Activated CD4-positive, CD25-positive, alpha-beta regulatory T cell treated with anti-CD3 and anti-CD28 coated beads, Interleukin-2, amount 50 U/mL, for 16 hours (primary cell): Measurements from ENCODE around the gene RANGRF.
"Not testable (repeated sequence)": the region's sequence is repeated elsewhere in the genome, so short reads cannot be mapped to it uniquely, and the experiment has no call there.

Source experiments
- DNase-seq: peaks from one replicate; pipeline ENCODE4 v3.0.0-alpha.2; 2020; ENCODE audit warnings: low read depth, low spot score

Gene RANGRF

DNA sequence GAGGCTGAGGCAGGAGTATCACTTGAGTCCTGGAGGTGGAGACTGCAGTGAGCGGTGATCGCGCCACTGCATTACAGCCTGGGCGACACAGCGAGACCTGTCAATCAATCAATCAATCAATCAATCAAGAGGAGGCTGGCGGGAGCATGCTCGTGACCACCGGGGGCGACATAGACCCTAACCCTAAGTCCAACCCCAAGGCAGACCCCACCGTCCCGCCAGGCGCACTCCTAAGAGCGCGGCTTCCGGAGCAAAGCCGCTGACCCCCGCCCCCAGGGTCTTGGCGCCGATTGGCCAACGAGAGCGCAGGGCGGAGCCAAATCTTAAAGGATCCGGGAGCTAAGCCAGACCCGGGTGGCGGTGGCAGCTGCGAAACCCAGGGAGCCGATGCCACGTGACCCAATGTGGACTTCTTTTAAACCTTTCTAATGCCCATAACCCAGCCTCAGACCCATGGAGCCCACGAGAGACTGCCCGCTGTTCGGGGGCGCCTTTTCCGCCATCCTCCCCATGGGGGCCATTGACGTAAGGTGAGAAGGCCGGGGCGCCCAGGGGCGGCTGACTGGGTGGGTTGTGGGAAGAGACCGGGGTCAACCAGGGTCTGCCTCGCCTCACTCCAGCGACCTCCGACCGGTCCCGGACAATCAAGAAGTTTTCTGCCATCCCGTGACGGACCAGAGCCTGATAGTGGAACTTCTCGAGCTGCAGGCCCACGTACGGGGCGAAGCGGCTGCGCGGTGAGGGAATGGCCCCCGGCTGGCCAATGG, at the start of gene RANGRF:
Gene RANGRF, plus strand, starts transcription at position 335 of the 767 bp plus-strand sequence. Its CDS starts 119 bp downstream, at position 454.
- DNase-seq = peak; percentile 69

DNA sequence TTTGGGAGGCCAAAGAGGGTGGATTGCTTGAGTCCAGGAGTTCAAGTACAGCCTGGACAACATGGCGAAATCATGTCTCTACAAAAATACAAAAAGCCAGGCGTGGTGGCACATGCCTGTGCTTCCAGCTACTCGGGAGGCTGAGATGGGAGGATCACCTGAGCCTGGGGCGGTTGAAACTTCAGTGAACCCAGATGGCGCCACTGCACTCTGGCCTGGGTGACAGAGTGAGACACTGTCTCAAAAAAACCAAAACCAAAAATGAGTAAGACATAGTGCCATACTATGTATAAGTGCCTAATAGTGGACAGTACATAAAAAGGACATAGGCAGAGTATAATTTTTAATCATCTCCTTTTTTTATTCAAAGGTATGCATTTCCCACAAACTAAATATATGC, 44.6 kb upstream of the RANGRF start:
- no peak for DNase-seq

DNA sequence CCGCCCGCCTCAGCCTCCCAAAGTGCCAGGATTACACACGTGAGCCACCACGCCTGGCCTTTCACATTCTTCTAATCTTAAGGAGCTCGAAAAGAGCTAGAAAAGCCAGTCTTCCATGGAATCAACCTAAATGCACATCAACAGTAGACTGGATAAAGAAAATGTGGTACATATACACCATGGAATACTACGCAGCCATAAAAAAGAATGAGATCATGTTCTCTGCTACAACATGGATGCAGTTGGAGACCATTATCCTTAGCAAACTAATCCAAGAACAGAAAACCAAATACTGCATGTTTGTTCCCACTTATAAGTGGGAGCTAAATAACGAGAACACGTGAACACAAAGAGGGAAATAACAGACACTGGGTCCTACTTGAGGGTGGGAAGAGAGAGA, 43.7 kb upstream of the RANGRF start:
- DNase-seq = no peak

DNA sequence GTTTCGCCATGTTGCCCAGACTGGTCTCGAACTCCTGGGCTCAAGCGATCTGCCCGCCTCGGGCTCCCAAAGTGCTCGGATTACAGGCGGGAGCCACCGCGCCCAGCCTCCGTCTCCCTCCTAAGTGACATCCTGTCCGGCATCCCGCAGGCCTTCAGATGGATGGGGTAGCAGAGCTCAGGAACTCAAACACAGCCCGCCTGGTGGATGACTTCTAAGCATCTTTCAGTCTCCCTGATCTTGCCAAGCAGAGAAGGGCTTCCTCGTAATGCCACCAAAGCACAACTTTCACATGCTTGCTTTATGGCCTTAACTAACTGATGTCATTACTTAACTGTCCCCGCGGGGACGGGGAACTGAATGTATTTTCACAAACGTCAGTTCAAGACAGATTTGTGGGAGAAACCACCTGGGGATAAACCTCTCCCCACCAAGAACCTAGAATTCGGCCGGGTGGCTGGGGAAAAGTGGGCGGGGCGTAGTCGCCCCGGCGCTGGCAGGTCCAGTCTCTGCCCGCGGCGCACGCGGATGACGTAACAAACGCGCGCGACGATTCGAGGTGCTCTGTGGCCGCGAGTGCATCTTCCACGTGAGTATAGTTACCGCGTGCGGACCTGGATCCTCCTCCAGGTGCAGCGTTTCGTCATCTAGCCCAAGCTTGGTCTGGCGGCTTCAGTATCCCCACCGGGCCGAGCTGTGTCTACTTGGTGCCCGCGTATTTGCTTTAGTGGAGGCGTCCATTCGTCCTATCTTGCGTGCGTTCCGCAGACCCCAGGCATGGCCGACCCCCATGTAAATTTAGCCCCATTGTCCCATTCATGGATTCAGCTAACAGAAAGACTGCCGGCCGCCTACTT, 39.5 kb upstream of the RANGRF start, which contains the start of gene PFAS:
Gene PFAS, plus strand, starts transcription at position 539 of the 857 bp plus-strand sequence. CDS start 4,649 bp downstream, outside the sequence.
- DNase-seq = peak; percentile 97

- DNase-seq = no peak
These were observed 38.6 kb upstream of the RANGRF start for GRCh38 chr17:8249621-8250500.

DNA sequence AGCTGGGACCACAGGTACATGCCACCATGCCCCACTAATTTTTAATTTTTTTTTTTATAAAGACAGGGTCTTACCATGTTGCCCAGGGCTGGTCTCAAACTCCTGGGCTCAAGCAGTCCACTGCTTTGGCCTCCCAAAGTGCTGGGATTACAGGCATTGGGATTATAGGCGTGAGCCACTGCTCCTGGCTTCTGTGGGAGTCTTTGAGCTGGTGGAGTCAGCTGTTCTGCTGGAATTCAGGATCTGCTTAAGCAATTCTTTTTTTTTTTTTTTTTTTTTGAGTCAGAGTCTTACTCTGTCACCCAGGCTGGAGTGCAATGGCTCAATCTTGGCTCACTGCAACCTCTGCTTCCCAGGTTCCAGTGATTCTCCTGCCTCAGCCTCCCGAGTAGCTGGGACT, 37.1 kb upstream of the RANGRF start:
- DNase-seq = not testable (repeated sequence)

GRCh38 chr17:8253801-8254200, 34.7 kb upstream of the RANGRF start:
- DNase-seq = no peak

DNA sequence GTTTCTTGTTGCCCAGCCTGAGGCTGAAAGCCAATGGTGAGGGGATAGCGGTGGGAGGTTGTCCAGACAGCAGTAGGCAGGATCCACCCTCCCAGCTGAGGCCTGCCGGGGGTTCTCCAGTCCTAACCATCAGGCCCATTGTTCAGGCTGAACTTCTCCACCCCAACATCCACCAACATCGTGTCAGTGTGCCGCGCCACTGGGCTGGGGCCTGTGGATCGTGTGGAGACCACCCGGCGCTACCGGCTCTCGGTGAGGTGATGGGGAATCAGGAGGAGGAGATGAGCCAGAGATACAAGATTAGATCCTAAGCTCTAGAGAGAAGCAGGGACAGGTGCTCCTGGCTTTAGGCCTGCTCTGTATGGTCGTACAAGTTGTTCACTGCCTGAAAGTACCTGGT, 33.6 kb upstream of the RANGRF start:
- no peak for DNase-seq

- DNase-seq = no peak
These were observed 33.0 kb upstream of the RANGRF start for GRCh38 chr17:8255499-8255898.

DNA sequence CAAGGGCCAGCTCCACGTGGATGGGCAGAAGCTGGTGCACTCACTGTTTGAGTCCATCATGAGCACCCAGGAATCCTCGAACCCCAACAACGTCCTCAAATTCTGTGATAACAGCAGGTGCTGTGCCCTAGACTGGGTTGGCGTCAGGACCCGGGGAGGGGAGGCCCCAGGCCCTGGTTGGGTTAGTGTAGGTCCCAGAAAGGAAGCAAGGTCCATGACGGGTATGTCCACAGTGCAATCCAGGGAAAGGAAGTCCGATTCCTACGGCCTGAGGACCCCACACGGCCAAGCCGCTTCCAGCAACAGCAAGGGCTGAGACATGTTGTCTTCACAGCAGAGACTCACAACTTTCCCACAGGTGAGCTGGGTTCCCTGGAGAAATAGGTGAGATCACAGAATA, 32.2 kb upstream of the RANGRF start:
- DNase-seq = no peak

DNA sequence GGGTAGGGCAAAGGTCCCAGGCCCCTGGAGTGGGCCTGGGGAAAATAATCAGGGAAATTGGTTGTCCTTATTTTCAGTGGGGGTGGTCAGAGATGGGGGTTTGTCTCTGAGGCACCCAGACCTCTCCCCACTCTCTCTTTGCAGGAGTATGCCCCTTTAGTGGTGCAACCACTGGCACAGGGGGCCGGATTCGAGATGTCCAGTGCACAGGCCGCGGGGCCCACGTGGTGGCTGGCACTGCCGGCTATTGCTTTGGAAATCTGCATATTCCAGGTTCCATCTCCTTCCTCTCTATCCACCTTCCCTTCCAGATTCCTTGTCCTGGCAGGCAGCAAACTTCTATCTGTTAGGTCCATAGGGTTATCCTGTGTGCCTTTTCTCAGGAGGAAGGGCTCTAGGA, 31.8 kb upstream of the RANGRF start:
- DNase-seq = no peak

DNA sequence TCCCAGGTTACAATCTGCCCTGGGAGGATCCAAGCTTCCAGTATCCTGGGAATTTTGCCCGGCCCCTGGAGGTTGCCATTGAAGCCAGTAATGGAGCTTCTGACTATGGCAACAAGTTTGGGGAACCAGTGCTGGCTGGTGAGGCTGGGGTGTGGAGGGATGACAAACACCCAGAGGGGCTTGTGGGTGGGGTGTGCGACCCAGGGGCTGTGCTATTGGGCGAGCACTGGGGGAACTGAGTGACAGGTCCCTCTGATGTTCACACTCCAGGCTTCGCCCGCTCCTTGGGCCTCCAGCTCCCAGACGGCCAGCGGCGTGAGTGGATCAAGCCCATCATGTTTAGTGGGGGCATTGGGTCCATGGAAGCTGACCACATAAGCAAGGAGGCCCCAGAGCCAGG, 30.7 kb upstream of the RANGRF start:
- DNase-seq = no peak

DNA sequence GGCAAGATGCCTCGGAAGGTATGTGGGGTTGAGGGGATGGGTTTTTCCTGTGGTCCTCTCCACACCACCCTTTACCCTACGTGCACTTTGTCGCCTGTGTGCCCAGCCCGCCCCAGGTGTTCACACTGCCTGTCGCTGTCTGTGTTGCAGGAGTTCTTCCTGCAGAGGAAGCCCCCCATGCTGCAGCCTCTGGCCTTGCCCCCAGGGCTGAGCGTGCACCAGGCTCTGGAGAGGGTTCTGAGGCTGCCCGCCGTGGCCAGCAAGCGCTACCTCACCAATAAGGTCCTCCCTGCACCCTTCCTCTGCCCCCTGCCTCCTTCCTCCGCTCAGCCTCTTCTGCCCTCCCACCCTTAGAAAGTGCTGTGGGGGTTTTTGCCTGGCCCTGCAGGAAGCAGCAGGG, 24.1 kb upstream of the RANGRF start:
- DNase-seq = no peak

GRCh38 chr17:8264836-8265542, 23.5 kb upstream of the RANGRF start:
- DNase-seq = no peak

DNA sequence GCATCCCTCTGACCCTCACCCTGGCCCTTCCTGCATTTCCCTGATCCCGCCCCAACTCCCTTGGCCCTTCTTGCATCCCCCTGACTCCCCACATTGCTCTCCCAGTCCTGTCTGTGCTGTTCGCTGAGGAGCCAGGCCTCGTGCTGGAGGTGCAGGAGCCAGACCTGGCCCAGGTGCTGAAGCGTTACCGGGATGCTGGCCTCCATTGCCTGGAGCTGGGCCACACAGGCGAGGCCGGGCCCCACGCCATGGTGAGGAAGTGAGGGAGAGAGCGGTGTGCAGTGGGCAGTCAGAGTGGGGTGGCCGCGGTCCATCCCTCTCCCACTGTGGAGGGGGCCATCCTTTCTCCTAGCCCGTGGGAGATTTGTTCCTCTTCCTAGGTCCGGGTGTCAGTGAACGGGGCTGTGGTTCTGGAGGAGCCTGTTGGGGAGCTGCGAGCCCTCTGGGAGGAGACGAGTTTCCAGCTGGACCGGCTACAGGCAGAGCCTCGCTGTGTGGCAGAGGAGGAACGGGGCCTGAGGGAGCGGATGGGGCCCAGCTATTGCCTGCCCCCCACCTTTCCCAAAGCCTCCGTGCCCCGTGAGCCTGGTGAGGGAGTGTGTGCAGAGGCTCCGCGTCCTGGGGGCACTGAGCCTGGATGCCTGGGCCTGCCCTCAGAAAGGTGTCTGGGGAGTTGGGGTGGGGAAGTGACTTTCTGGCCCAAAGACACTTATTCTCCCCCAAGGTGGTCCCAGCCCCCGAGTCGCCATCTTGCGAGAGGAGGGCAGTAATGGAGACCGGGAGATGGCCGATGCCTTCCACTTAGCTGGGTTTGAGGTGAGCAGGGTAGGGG, 21.6 kb upstream of the RANGRF start:
- no peak for DNase-seq

DNA sequence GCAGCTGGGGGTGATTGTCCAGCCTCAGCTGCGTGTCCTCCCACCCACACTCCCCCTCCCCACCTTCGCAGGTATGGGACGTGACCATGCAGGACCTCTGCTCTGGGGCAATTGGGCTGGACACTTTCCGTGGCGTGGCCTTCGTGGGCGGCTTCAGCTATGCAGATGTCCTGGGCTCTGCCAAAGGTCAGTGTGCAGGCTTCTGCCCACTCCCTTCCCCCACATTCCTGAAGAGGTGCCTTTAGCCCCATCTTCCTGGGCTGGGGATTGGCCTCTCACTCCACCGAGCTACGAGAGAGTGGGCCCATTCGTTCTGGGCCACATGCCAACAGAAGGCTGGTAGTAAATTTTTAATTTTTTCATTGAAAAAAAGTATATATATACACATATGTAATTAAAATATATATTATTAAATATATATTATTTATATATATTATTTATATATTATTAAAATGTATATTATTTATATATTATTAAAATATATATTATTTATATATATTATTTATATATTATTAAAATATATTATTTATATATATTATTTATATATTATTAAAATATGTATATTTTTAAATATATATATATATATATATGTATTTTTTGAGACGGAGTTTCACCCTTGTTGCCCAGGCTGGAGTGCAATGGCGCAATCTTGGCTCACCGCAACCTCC, 20.9 kb upstream of the RANGRF start:
- no peak for DNase-seq

DNA sequence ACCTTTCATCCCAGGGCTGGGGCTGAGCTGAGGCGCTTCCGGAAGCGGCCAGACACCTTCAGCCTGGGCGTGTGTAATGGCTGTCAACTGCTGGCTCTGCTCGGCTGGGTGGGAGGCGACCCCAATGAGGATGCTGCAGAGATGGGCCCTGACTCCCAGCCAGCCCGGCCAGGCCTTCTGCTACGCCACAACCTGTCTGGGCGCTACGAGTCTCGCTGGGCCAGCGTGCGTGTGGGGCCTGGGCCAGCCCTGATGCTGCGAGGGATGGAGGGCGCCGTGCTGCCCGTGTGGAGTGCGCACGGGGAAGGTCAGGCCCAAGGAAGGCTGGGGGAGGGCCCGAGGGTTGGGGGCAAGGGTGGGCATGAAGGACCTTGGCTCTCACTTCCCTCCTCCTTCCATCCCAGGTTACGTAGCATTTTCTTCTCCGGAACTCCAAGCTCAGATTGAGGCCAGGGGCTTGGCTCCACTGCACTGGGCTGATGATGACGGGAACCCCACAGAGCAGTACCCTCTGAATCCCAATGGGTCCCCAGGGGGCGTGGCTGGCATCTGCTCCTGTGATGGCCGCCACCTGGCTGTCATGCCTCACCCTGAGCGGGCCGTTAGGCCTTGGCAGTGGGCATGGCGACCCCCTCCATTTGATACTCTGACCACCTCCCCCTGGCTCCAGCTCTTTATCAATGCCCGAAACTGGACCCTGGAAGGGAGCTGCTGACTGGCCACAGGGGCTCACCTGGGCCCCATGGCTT, 19.7 kb upstream of the RANGRF start:
- DNase-seq = no peak

- DNase-seq = no peak
These were observed 16.0 kb upstream of the RANGRF start for GRCh38 chr17:8272421-8272820.

DNA sequence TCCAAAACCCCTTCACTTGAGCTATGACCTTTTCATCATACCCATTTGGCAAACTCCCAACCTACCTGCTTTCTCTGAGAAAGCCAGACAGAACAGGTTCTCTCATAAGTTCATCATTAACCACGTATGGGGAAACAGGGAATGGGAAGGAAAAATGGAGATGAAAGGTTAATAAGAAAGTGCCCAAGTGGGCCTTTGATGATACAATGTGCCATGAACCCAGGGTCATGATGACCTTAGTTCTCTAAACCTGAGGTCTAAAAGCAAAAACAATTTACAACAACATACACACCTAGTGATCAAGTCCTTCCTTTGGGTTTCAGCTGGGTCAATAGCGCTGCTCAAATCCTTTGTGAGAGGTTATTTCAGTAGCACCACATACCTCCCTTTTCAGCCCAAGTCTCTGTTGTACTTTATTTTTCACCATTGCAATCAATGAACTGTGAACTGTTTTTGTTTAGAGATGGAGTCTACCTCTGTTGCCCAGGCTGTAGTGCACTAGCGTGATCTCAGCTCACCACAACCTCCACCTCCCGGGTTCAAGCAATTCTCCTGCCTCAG, 14.5 kb upstream of the RANGRF start:
- DNase-seq = no peak
